IMR-90 (cell line): ENCODE measurements around the gene SARNP. TPM values are rescaled to one million over a fixed set of nuclear protein-coding genes. Genes with fewer than 3 reads are reported as not detected.

Experiments used
- ATAC-seq: fragments of 200-7000 bp; cut with Tn5 transposase; 2 replicates; pipeline ENCODE4 v1.9.1; 2020; ENCODE audit warnings: low read depth, mild to moderate bottlenecking, moderate library complexity
- BruUV-seq: library from RNA; stranded (reverse); fragments of 400-500 nt; replicated peaks from 2 replicates; lab custom pipeline; 2021; lab: Mats Ljungman, UMichigan
- CTCF ChIA-PET: fragments of 300-600 bp; formaldehyde crosslinking; extraction: SDS; loops from one replicate; lab custom pipeline; 2021; ENCODE audit warnings: antibody characterized with exemption; lab: Yijun Ruan, JAX
- POLR2A ChIA-PET: fragments of 300-600 bp; sonication (Branson Sonifier 250); formaldehyde crosslinking; loops from one replicate; lab custom pipeline; 2022; ENCODE audit warnings: antibody characterized with exemption; ENCODE audit not compliant: unreplicated experiment; lab: Charles Lee
- DNase-seq: peaks from one replicate; pipeline ENCODE4 v3.0.0; 2013
- H2AFZ ChIP-seq: replicated peaks from 2 replicates; pipeline ENCODE3; 2013; ENCODE audit warnings: low read length, mild to moderate bottlenecking; ENCODE audit not compliant: poor library complexity
- H2AK5ac ChIP-seq: 2 replicates; pipeline ENCODE4 v1.6.1; 2013; ENCODE audit warnings: low read depth, low read length, inconsistent platforms
- H2AK9ac ChIP-seq: replicated peaks from 2 replicates; pipeline ENCODE3; 2013; ENCODE audit warnings: mild to moderate bottlenecking, low read depth, low read length, moderate library complexity; ENCODE audit not compliant: poor library complexity
- H2BK120ac ChIP-seq: 2 replicates; pipeline ENCODE4 v1.6.1; 2013; ENCODE audit warnings: low read depth, low read length, inconsistent platforms
- H2BK15ac ChIP-seq: 3 replicates; pipeline ENCODE4 v1.6.1; 2013; ENCODE audit warnings: low read depth, low read length, inconsistent platforms
- H2BK20ac ChIP-seq: 2 replicates; pipeline ENCODE4 v1.6.1; 2013; ENCODE audit warnings: low read depth, mild to moderate bottlenecking, inconsistent platforms, low read length, moderate library complexity
- H2BK5ac ChIP-seq: 2 replicates; pipeline ENCODE4 v1.6.1; 2013; ENCODE audit warnings: mild to moderate bottlenecking, low read depth, low read length, inconsistent platforms; ENCODE audit not compliant: poor library complexity, severe bottlenecking
- H3K14ac ChIP-seq: replicated peaks from 2 replicates; pipeline ENCODE4 v1.6.1; 2013; ENCODE audit warnings: low read depth, low read length, inconsistent platforms
- H3K18ac ChIP-seq: 2 replicates; pipeline ENCODE4 v1.6.1; 2013; ENCODE audit warnings: low read depth, low read length, control low read depth
- H3K23ac ChIP-seq: 2 replicates; pipeline ENCODE4 v1.6.1; 2013; ENCODE audit warnings: low read depth, low read length, inconsistent platforms
- H3K27ac ChIP-seq: 2 replicates; pipeline ENCODE4 v1.5.1; 2013; ENCODE audit warnings: mild to moderate bottlenecking, control low read depth, low read length; ENCODE audit not compliant: insufficient read depth
- H3K27me3 ChIP-seq: 2 replicates; pipeline ENCODE4 v1.6.1; 2013; ENCODE audit warnings: low read length; ENCODE audit not compliant: control insufficient read depth, insufficient read depth
- H3K36me3 ChIP-seq: 2 replicates; pipeline ENCODE4 v1.6.1; 2013; ENCODE audit warnings: low read length, mixed read lengths; ENCODE audit not compliant: control insufficient read depth, insufficient read depth
- H3K4ac ChIP-seq: 2 replicates; pipeline ENCODE4 v1.6.1; 2013; ENCODE audit warnings: low read depth, low read length, inconsistent platforms
- H3K4me1 ChIP-seq: 2 replicates; pipeline ENCODE4 v1.6.1; 2013; ENCODE audit warnings: low read length, mixed read lengths; ENCODE audit not compliant: control insufficient read depth, insufficient read depth
- H3K4me2 ChIP-seq: 2 replicates; pipeline ENCODE4 v1.6.1; 2013; ENCODE audit warnings: low read depth, mild to moderate bottlenecking, control low read depth, low read length, moderate library complexity
- H3K4me3 ChIP-seq: 2 replicates; pipeline ENCODE4 v1.5.1; 2013; ENCODE audit warnings: low read depth, mild to moderate bottlenecking, control low read depth, low read length, moderate library complexity; ENCODE audit not compliant: insufficient read depth
- H3K56ac ChIP-seq: 2 replicates; pipeline ENCODE4 v1.6.1; 2013; ENCODE audit warnings: low read length, inconsistent platforms; ENCODE audit not compliant: insufficient read depth; ENCODE audit errors: extremely low read depth
- H3K79me1 ChIP-seq, 2 experiments: 2 replicates each; pipeline ENCODE4 v1.6.1; 2013; ENCODE audit warnings: low read length in 2 of 2, inconsistent platforms in 1 of 2, low read depth in 1 of 2
- H3K9ac ChIP-seq: 2 replicates; pipeline ENCODE4 v1.6.1; 2013; ENCODE audit warnings: low read depth, low read length, control low read depth
- H3K9me1 ChIP-seq: 2 replicates; pipeline ENCODE4 v1.6.1; 2013; ENCODE audit warnings: low read length, inconsistent platforms; ENCODE audit not compliant: insufficient read depth
- H3K9me3 ChIP-seq: 2 replicates; pipeline ENCODE4 v1.6.1; 2013; ENCODE audit warnings: low read length; ENCODE audit not compliant: control insufficient read depth, insufficient read depth
- H4K20me1 ChIP-seq: 2 replicates; pipeline ENCODE4 v1.6.1; 2013; ENCODE audit warnings: low read length, inconsistent platforms; ENCODE audit not compliant: insufficient read depth
- H4K5ac ChIP-seq: 2 replicates; pipeline ENCODE4 v1.6.1; 2013; ENCODE audit warnings: mild to moderate bottlenecking, low read depth, low read length, control low read depth
- H4K8ac ChIP-seq, 2 experiments: 2 replicates each; pipeline ENCODE4 v1.6.1; 2013; ENCODE audit warnings: low read depth in 2 of 2, low read length in 2 of 2, control low read depth in 1 of 2, inconsistent platforms in 1 of 2
- H4K91ac ChIP-seq: 2 replicates; pipeline ENCODE4 v1.6.1; 2013; ENCODE audit warnings: low read depth, low read length, inconsistent platforms; ENCODE audit not compliant: insufficient read depth
- RAD21 ChIP-seq: IDR thresholded peaks from 2 replicates; pipeline ENCODE4 v1.6.1; 2012; ENCODE audit warnings: low read length, improper control_type of control experiment
- WGBS, 2 experiments: methylation state at CpG; one replicate each; pipeline versions ENCODE4 v1.1.5 to v1.1.7; 2013; ENCODE audit warnings: missing lambda C conversion rate in 2 of 2; ENCODE audit not compliant: insufficient read length in 1 of 2; ENCODE audit errors: extremely low coverage in 2 of 2; 5-methylcytosine and 5-hydroxymethylcytosine counted together
- dilution Hi-C: fragments of 300-500 bp; cut with HindIII; formaldehyde crosslinking; loops from one replicate; pipeline ENCODE4 v1.14.3; 2018; ENCODE audit warnings: low sequenced_read_pairs; ENCODE audit not compliant: unreplicated experiment
- in situ Hi-C: fragments of 300-500 bp; cut with MboI; formaldehyde crosslinking; loops from 3 replicates; pipeline ENCODE4 v1.14.3; 2019; ENCODE audit warnings: low sequenced_read_pairs, inconsistent platforms, mixed read lengths
- intact Hi-C: fragments of 100-400 bp; cut with micrococcal nuclease; formaldehyde crosslinking; loops from 2 replicates; pipeline ENCODE4 v1.10.0; 2022
- polyA plus RNA-seq, 3 experiments: library from polyadenylated mRNA; depleted of rRNA; stranded (reverse); fragments of >200 nt; gene quantifications; 2 replicates each; pipeline ENCODE4 v1.2.3, GENCODE V29; 2012; ENCODE audit warnings: low replicate concordance in 1 of 3
- total RNA-seq: library from RNA; depleted of rRNA; stranded (reverse); fragments of >200 nt; gene quantifications from 2 replicates; pipeline ENCODE4 v1.2.3, GENCODE V29; 2012

The SARNP gene
- total and polyA plus RNA-seq, 2 of the 4 experiments (the other 2 are of a cell fraction): 46.8 to 103 TPM

GRCh38 chr12:55724940-55725309 is 92.6 kb downstream of the SARNP start:
- Histone ChIP-seq H3K23ac (no peak overlapping the region), H2AK9ac (no peak overlapping the region), H3K27me3 (no peaks in the 10 kb centered on the region), H3K9me1 (peaks cover 8% of the 10 kb centered on the region; the same call in 1 of the 2 replicates), H3K36me3 (peaks cover 45% of the 10 kb centered on the region), H3K4me2 (no peak overlapping the region), H2BK20ac (no peak overlapping the region), H3K18ac (no peak overlapping the region), H3K9ac (no peak overlapping the region), H2AK5ac (0 out of 2 replicates have a peak overlapping the region, but pooled peaks have one; percentile 12), H2BK5ac (no peak overlapping the region), H4K8ac (0 out of 4 replicates have a peak overlapping the region, but pooled peaks of 1 of the 2 experiments have one; percentile 12), H4K5ac (no peak overlapping the region), H3K9me3 (no peaks in the 10 kb centered on the region), H2BK15ac (no peak overlapping the region), H3K4ac (no peak overlapping the region), H2BK120ac (no peak overlapping the region), H3K56ac (no peak overlapping the region), H3K4me3 (no peak overlapping the region), H3K14ac (no peak overlapping the region), H3K79me1 (peaks cover 10 to 55% of the 10 kb centered on the region in 2 experiments), H4K91ac (no peak overlapping the region), H4K20me1 (peaks cover 71% of the 10 kb centered on the region), H2AFZ (no peak overlapping the region), H3K4me1 (peaks cover 15% of the 10 kb centered on the region), H3K27ac (no peak overlapping the region)
- DNase-seq: no peak
- in situ Hi-C loops (no loop called here), intact Hi-C loops (no loop called here), dilution Hi-C loops (no loop called here)
- POLR2A ChIA-PET: no interaction called here
- WGBS, 2 experiments: 100% methylated on average over 3 of the region's 3 CpGs; no CpG with 5 or more reads in 1 of the 2 experiments
- BruUV-seq: no TSS peak
- ATAC-seq: no peak
- TF ChIP-seq RAD21: no peak
- CTCF ChIA-PET: interaction anchor here (1.0 kb wide), 1 partner anchor 61 kb away, joined by 3 read pairs; no protein-coding TSS in a partner anchor
